Endothelial cell (in vitro differentiated cells): Measurements from ENCODE around the gene PDLIM3. TPM values are rescaled to one million over a fixed set of nuclear protein-coding genes. Genes with fewer than 3 reads are reported as not detected.

ENCODE experiments used
- DNase-seq: peaks from one replicate; pipeline ENCODE4 v3.0.0; 2021; ENCODE audit warnings: low spot score
- H3K27ac Mint-ChIP-seq: one replicate; pipeline ENCODE4 v1.8.0; 2021; ENCODE audit warnings: mixed read lengths, inconsistent platforms; ENCODE audit not compliant: unreplicated experiment
- H3K27me3 Mint-ChIP-seq: one replicate; pipeline ENCODE4 v1.8.0; 2021; ENCODE audit warnings: mild to moderate bottlenecking, moderate library complexity, mixed read lengths, inconsistent platforms; ENCODE audit not compliant: unreplicated experiment
- H3K36me3 Mint-ChIP-seq: one replicate; pipeline ENCODE4 v1.8.0; 2021; ENCODE audit warnings: mild to moderate bottlenecking, low read depth, mixed read lengths, inconsistent platforms; ENCODE audit not compliant: unreplicated experiment
- H3K4me1 Mint-ChIP-seq: one replicate; pipeline ENCODE4 v1.8.0; 2021; ENCODE audit warnings: mild to moderate bottlenecking, mixed read lengths, inconsistent platforms; ENCODE audit not compliant: unreplicated experiment
- H3K4me3 Mint-ChIP-seq: one replicate; pipeline ENCODE4 v1.8.0; 2021; ENCODE audit warnings: mild to moderate bottlenecking, mixed read lengths, inconsistent platforms; ENCODE audit not compliant: unreplicated experiment
- H3K9me3 Mint-ChIP-seq: one replicate; pipeline ENCODE4 v1.8.0; 2021; ENCODE audit warnings: mixed read lengths, inconsistent platforms; ENCODE audit not compliant: unreplicated experiment
- total RNA-seq: library from RNA; stranded (reverse); fragmentation: NEBNext Ultra II Directional; extraction: Animal tissue kit (Norgen Biotek cat#: 25700); gene quantifications from one replicate; pipeline ENCODE4 v1.2.1, GENCODE V29; 2021; ENCODE audit not compliant: unreplicated experiment
- TF ChIP-seq, protein P1 (sequence below): fragments of 200-600 bp; sonication (generic); IDR thresholded peaks from one replicate; pipeline ENCODE4 v1.5.0; 2021; ENCODE audit warnings: antibody characterized with exemption; ENCODE audit not compliant: unreplicated experiment

PDLIM3 gene
- total RNA-seq, 1 donor from 2014 or later, result 0.67 TPM

DNA sequence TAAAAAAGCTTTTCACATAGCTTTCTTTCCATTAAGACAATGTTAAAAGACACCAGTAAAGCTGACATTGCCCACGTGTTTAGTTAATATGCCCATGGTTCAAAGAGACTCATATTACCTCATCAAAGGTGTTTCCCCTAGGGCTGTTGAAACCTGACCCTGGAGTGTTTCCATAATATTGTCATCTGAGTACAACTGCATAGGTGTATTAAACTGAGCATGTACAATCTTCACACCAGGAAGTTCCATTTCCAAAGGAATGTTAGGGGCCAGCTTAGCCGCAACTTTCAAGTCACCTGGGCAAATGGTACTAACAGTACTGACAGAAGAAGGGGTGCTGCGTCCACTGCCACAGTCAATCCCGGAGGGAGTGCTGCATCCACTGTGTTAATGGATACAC lies 27.1 kb downstream of the PDLIM3 start:
- Mint-ChIP-seq H3K9me3 (no peaks in the 10 kb centered on the region), H3K36me3 (no peaks in the 10 kb centered on the region), H3K4me1 (peaks cover 10% of the 10 kb centered on the region), H3K27ac (no peak overlapping the region), H3K27me3 (peaks cover 2% of the 10 kb centered on the region), H3K4me3 (no peak overlapping the region)
- no peak for DNase-seq
- TF ChIP-seq, protein P1, sequence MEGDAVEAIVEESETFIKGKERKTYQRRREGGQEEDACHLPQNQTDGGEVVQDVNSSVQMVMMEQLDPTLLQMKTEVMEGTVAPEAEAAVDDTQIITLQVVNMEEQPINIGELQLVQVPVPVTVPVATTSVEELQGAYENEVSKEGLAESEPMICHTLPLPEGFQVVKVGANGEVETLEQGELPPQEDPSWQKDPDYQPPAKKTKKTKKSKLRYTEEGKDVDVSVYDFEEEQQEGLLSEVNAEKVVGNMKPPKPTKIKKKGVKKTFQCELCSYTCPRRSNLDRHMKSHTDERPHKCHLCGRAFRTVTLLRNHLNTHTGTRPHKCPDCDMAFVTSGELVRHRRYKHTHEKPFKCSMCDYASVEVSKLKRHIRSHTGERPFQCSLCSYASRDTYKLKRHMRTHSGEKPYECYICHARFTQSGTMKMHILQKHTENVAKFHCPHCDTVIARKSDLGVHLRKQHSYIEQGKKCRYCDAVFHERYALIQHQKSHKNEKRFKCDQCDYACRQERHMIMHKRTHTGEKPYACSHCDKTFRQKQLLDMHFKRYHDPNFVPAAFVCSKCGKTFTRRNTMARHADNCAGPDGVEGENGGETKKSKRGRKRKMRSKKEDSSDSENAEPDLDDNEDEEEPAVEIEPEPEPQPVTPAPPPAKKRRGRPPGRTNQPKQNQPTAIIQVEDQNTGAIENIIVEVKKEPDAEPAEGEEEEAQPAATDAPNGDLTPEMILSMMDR, result no peak

DNA sequence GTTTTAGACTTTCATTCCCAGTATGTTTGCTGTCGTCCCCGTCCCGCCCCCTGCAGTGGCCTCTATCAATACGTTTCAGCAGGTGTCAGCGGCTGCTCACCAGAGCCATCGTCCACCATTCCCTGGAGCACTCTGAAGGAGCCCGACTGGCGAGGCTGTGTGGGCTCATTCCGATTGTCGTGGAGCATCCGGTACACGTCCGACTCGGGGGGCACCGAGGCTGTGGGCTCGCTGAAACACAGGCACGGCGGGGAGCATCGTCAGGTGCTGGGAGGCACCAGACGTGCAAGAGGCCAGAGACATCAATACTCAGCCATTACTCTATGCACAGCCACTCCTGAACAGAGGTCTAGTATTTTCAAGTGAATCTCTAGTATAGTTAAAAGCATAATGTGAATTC lies 28.9 kb downstream of the PDLIM3 start:
- Mint-ChIP-seq H3K36me3 (no peaks in the 10 kb centered on the region), H3K4me3 (no peak overlapping the region), H3K4me1 (peaks cover under 1% of the 10 kb centered on the region), H3K9me3 (no peaks in the 10 kb centered on the region), H3K27ac (no peak overlapping the region), H3K27me3 (no peaks in the 10 kb centered on the region)
- no peak for DNase-seq
- TF ChIP-seq, protein P1, result no peak

DNA sequence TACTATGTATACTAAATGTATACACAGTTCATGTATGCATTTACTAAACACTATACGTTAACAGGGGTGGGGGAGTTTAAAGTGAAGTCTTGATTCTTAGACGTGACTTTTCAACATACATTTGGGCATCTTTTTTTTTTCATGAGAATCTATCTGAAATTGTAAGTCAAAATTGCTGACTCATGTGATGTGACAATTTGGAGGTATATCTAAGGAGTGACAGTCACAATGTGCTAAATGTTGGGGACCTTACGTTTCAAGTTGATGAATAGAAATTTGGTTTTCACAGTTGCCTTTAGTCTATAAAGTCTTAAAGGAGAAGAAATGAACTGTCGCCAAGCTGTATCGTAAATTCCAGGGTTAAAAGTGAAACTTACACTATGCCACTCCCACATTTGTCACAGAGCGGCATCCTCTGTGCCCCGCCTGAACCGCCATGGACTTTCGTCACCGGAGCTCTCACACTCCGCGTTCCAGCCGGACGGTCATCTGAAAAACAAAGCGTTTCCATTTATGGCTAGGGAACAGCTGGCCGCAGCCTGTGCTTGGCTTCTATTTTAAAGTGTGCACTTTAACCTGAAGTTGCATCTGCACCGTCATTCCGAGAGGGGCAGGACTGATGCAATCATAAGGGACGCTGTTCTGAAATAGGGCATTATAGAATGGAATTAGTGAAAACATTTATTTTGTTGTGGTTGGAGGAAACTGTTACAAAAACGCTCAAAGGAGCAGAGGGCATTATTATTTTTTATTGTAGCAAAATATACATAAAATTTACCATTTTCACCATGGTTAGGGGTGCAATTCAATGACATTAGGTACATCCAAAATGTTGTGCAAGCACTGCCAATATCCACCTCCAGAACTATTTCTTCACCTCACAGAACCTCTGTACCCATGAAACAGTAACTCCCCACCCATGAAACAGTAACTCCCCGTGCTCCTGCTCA lies 30.9 kb downstream of the PDLIM3 start:
- no peak for DNase-seq
- no peak overlapping the region for H3K27ac Mint-ChIP-seq
- no peaks in the 10 kb centered on the region for H3K4me1 Mint-ChIP-seq
- H3K4me3 Mint-ChIP-seq, result no peak overlapping the region
- H3K36me3 Mint-ChIP-seq, result peaks cover 9% of the 10 kb centered on the region
- TF ChIP-seq, protein P1, result no peak
- H3K9me3 Mint-ChIP-seq, result no peaks in the 10 kb centered on the region
- no peaks in the 10 kb centered on the region for H3K27me3 Mint-ChIP-seq

DNA sequence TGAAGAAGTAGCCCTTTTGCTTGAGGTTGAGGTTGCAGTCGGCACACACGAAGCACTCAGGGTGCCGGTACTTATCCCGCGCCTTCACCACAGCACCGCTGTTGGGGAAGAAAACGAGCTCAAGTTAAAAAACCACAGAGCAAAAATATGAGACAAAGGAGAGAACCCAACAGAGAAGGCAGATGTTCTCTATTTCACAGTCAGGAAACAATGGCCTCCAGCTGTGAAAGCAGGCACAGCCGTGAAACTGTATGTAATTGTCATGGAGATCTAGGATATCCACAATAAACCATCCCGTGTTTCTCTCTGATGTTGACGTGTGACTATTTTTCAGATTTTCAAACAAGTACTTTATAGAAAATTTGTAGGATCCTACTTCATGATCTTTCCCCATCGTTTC lies 32.9 kb downstream of the PDLIM3 start:
- H3K27me3 Mint-ChIP-seq, result no peaks in the 10 kb centered on the region
- TF ChIP-seq, protein P1, result no peak
- DNase-seq, result no peak
- H3K27ac Mint-ChIP-seq, result no peak overlapping the region
- H3K9me3 Mint-ChIP-seq, result no peaks in the 10 kb centered on the region
- H3K4me1 Mint-ChIP-seq, result no peaks in the 10 kb centered on the region
- peaks cover 9% of the 10 kb centered on the region for H3K36me3 Mint-ChIP-seq
- H3K4me3 Mint-ChIP-seq, result no peak overlapping the region

DNA sequence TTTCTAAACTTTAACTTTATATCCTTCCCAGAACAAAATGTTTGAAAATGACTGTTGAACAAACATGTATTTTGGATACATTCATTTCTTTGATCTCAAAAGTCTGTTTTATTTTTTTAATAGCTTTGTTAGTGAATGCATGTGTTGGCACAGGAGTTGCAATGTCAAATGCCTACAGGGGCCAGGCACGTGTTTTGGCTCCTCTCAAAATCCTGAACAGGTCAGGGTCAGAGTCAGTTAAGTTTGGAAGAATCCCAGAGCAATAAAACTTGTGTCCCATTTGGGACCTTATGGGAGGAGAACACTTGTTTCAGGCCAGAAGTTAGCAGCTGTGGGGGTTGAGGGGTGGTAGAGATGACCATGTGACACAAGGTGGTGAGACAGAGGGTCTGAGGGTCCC lies 34.7 kb downstream of the PDLIM3 start:
- no peak for DNase-seq
- Mint-ChIP-seq H3K4me3 (no peak overlapping the region), H3K27me3 (no peaks in the 10 kb centered on the region), H3K36me3 (peaks cover 9% of the 10 kb centered on the region), H3K9me3 (no peaks in the 10 kb centered on the region), H3K27ac (no peak overlapping the region), H3K4me1 (no peaks in the 10 kb centered on the region)
- TF ChIP-seq, protein P1, result no peak
